GM19351 (cell line): ENCODE results near the gene RNMT.
"Not testable (repeated sequence)": the region's sequence is repeated elsewhere in the genome, so short reads cannot be mapped to it uniquely, and the experiment has no call there.

Experiments used
- ATAC-seq: cut with Tn5 transposase; IDR thresholded peaks from one replicate; pipeline ENCODE4 v1.9.1; 2021; ENCODE audit warnings: mild to moderate bottlenecking, moderate library complexity; ENCODE audit not compliant: unreplicated experiment

The RNMT gene

GRCh38 chr18:13726232-13726971 is at the start of gene RNMT, which contains the start of gene FAM210A:
RNMT (plus strand) TSS chr18:13726673; CDS start chr18:13731518, 4,845 bp downstream.
FAM210A (minus strand) TSS chr18:13726558; CDS start chr18:13682077, 44,481 bp downstream.
- ATAC-seq = peak; percentile 90

- ATAC-seq = not testable (repeated sequence)
These were observed 49.1 kb upstream of the RNMT start for GRCh38 chr18:13677350-13677749.

- no peak for ATAC-seq
These were observed 45.9 kb upstream of the RNMT start for GRCh38 chr18:13680612-13681011.

- ATAC-seq = no peak
These were observed 44.8 kb upstream of the RNMT start for GRCh38 chr18:13681701-13682100.

GRCh38 chr18:13684546-13684945 is 41.9 kb upstream of the RNMT start:
- ATAC-seq = no peak

- ATAC-seq = no peak
These were observed 38.0 kb upstream of the RNMT start for GRCh38 chr18:13688191-13689136.

- not testable (repeated sequence) for ATAC-seq
These were observed 36.4 kb upstream of the RNMT start for GRCh38 chr18:13690060-13690459.

GRCh38 chr18:13695337-13695736 is 31.1 kb upstream of the RNMT start:
- not testable (repeated sequence) for ATAC-seq

GRCh38 chr18:13696961-13697360 is 29.5 kb upstream of the RNMT start:
- no peak for ATAC-seq

- ATAC-seq = no peak
These were observed 26.3 kb upstream of the RNMT start for GRCh38 chr18:13700153-13700552.

- ATAC-seq = no peak
These were observed 22.6 kb upstream of the RNMT start for GRCh38 chr18:13703899-13704298.

GRCh38 chr18:13710414-13710831 is 16.1 kb upstream of the RNMT start:
- no peak for ATAC-seq

GRCh38 chr18:13712400-13713131 is 13.9 kb upstream of the RNMT start:
- ATAC-seq = no peak

GRCh38 chr18:13713455-13714055 is 12.9 kb upstream of the RNMT start:
- no peak for ATAC-seq

GRCh38 chr18:13715330-13715729 is 11.1 kb upstream of the RNMT start:
- no peak for ATAC-seq

- no peak for ATAC-seq
These were observed 9.6 kb upstream of the RNMT start for GRCh38 chr18:13716916-13717315.

- no peak for ATAC-seq
These were observed 6.3 kb upstream of the RNMT start for GRCh38 chr18:13720123-13720522.

GRCh38 chr18:13720847-13721246 is 5.6 kb upstream of the RNMT start:
- no peak for ATAC-seq

- ATAC-seq = peak; percentile 19
These were observed 774 bp upstream of the RNMT start for GRCh38 chr18:13725566-13726231.

- peak; percentile 18 for ATAC-seq
These were observed 479 bp downstream of the RNMT start for GRCh38 chr18:13726972-13727331.
